Measurements from ENCODE around the gene SP4.

The SP4 gene

GRCh38 chr7:21462081-21462480, 34.2 kb downstream of the SP4 start:
- no peak overlapping the region for H3K4me3 ChIP-seq (ENCODE audit: low read length)
- no peak for TF ChIP-seq CTCF (conservative IDR thresholded peaks at IDR 0.05; ENCODE audit: low read length)

GRCh38 chr7:21463524-21463923, 35.6 kb downstream of the SP4 start:
- no peak for TF ChIP-seq CTCF (conservative IDR thresholded peaks at IDR 0.05; ENCODE audit: low read length)
- no peak for DNase-seq (ENCODE audit: low read depth)
- no peak overlapping the region for H3K4me3 ChIP-seq (ENCODE audit: low read length)

More at GRCh38 chr7:21462081-21462480, 34.2 kb downstream of the SP4 start:
- DNase-seq (ENCODE audit: low read depth): no peak

GRCh38 chr7:21468969-21469368, 41.1 kb downstream of the SP4 start:
- no peak overlapping the region for H3K4me3 ChIP-seq (ENCODE audit: low read length)
- no peak for TF ChIP-seq CTCF (conservative IDR thresholded peaks at IDR 0.05; ENCODE audit: low read length)
- DNase-seq (ENCODE audit: low read depth): no peak

- no peak for TF ChIP-seq CTCF (conservative IDR thresholded peaks at IDR 0.05; ENCODE audit: low read length)
- no peak for DNase-seq (ENCODE audit: low read depth)
- no peak overlapping the region for H3K4me3 ChIP-seq (ENCODE audit: low read length)
These were observed 42.0 kb downstream of the SP4 start for GRCh38 chr7:21469894-21470293.

GRCh38 chr7:21472029-21472428, 44.1 kb downstream of the SP4 start:
- H3K4me3 ChIP-seq (ENCODE audit: low read length): no peak overlapping the region
- TF ChIP-seq CTCF (conservative IDR thresholded peaks at IDR 0.05; ENCODE audit: low read length): no peak
- DNase-seq (ENCODE audit: low read depth): no peak

GRCh38 chr7:21476429-21476828, 48.5 kb downstream of the SP4 start:
- TF ChIP-seq CTCF (conservative IDR thresholded peaks at IDR 0.05; ENCODE audit: low read length): no peak
- no peak for DNase-seq (ENCODE audit: low read depth)

GRCh38 chr7:21480693-21481403, 53.0 kb downstream of the SP4 start:
- TF ChIP-seq CTCF (conservative IDR thresholded peaks at IDR 0.05; ENCODE audit: low read length): no peak
- DNase-seq (ENCODE audit: low read depth): no peak
- H3K4me3 ChIP-seq (ENCODE audit: low read length): no peak overlapping the region

More at GRCh38 chr7:21476429-21476828, 48.5 kb downstream of the SP4 start:
- no peak overlapping the region for H3K4me3 ChIP-seq (ENCODE audit: low read length)
